ENCODE data around the gene ETFRF1. TPM values are rescaled to one million over a fixed set of nuclear protein-coding genes. Genes with fewer than 3 reads are reported as not detected.

Gene ETFRF1
- total and polyA plus RNA-seq, 5 donors from 2014 or later: 18.0 to 32.8 (median 28.3) TPM

DNA sequence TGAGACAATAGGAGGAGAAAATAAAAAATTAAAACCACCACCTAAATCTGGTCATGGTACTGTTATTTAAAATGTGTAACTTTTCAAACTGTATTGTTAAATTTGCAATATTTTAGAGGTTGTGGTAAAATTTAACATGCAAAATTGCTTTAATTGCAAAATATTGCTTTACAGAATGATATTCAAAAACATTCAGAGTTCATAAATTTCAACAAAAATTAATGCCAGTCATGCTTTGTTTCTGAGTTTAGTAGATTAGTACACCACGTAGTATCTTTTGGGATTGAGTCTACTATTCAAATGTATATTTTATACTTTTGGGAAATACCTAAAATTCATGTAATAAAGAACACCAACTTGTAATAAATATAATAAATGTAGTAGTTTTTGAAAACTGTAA is 18.3 kb downstream of the ETFRF1 start:
- Histone ChIP-seq H3K9me3 (ENCODE audit: control insufficient read depth in 2 of 2, low read length in 2 of 2) (no peaks in the 10 kb centered on the region), H3K4me1 (ENCODE audit: control insufficient read depth, insufficient read depth, low read length, poor library complexity, severe bottlenecking) (no peaks in the 10 kb centered on the region), H3K27ac (ENCODE audit: insufficient read depth, low read length, poor library complexity, severe bottlenecking) (no peak overlapping the region), H3K27me3 (ENCODE audit: control insufficient read depth, insufficient read depth, low read length) (no peaks in the 10 kb centered on the region), H3K4me3 (ENCODE audit: low read depth, low read length) (no peak overlapping the region), H3K36me3 (ENCODE audit: control insufficient read depth, insufficient read depth, low read length) (peaks cover 9% of the 10 kb centered on the region)
- Mint-ChIP-seq H3K4me3 (no peak overlapping the region), H3K27me3 (no peaks in the 10 kb centered on the region), H3K4me1 (peaks cover 4 to 12% (median 8%) of the 10 kb centered on the region in 4 donors), H3K36me3 (peaks cover 22% of the 10 kb centered on the region), H3K9me3 (no peaks in the 10 kb centered on the region), H3K27ac (no peak overlapping the region)
- ATAC-seq (ENCODE audit: low read depth in 2 of 2) (no peak), DNase-seq (no peak)

DNA sequence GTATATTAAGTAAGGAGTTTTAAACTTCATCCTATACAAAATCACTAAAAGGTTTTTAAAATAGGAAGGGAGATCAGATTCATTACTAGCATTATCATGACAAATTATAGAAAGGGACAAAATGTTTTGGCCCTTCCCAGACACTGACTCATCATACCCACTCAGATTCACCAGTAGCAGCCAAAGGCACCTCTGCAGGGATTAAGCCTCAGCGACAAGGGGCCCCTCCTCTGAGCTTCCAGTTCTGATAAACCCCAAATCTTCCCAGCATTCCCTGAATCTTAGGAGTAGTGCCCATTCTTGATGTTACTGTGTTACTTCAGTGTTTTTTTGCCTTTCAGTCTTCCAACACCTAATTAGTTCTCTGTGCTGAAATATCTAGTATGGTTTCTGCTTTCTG is 41.2 kb downstream of the ETFRF1 start:
- Mint-ChIP-seq H3K27me3 (no peaks in the 10 kb centered on the region), H3K4me3 (no peak overlapping the region), H3K27ac (no peak overlapping the region), H3K4me1 (peaks cover 5 to 32% (median 17%) of the 10 kb centered on the region in 4 donors), H3K9me3 (peaks cover 0 to 1% (median 0%) of the 10 kb centered on the region in 7 donors), H3K36me3 (peaks cover 49% of the 10 kb centered on the region)
- ATAC-seq (ENCODE audit: low read depth in 2 of 2): no peak
- DNase-seq: no peak
- peaks cover 29% of the 10 kb centered on the region for H3K36me3 ChIP-seq (ENCODE audit: control insufficient read depth, insufficient read depth, low read length)
- H3K27me3 ChIP-seq (ENCODE audit: control insufficient read depth, insufficient read depth, low read length): no peaks in the 10 kb centered on the region
- no peak overlapping the region for H3K4me3 ChIP-seq (ENCODE audit: low read depth, low read length)
- no peak overlapping the region for H3K27ac ChIP-seq (ENCODE audit: insufficient read depth, low read length, poor library complexity, severe bottlenecking)
- H3K4me1 ChIP-seq (ENCODE audit: control insufficient read depth, insufficient read depth, low read length, poor library complexity, severe bottlenecking): no peaks in the 10 kb centered on the region
- H3K9me3 ChIP-seq (ENCODE audit: control insufficient read depth in 2 of 2, low read length in 2 of 2): no peaks in the 10 kb centered on the region

DNA sequence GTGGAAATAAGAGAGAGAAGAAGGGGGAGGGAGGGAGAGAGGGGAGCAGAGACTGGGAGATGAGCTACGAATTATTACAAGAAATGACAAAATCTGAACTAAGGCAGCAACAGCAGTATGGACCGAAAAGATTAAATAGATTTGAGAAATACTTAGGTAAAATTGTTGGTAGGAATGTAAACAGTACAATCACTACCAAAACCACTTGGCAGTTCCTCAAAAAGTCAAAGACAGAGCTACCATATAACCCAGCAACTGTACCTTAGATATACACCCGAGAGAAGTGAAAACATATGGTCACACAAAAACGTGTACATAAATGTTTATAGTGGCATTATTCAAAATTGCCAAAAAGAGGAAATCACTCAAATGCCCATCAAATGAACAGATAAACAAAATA is 41.6 kb downstream of the ETFRF1 start:
- DNase-seq (no peak), ATAC-seq (ENCODE audit: low read depth in 2 of 2) (no peak)
- Histone ChIP-seq H3K4me1 (ENCODE audit: control insufficient read depth, insufficient read depth, low read length, poor library complexity, severe bottlenecking) (no peaks in the 10 kb centered on the region), H3K36me3 (ENCODE audit: control insufficient read depth, insufficient read depth, low read length) (peaks cover 29% of the 10 kb centered on the region), H3K9me3 (ENCODE audit: control insufficient read depth in 2 of 2, low read length in 2 of 2) (no peaks in the 10 kb centered on the region), H3K27me3 (ENCODE audit: control insufficient read depth, insufficient read depth, low read length) (no peaks in the 10 kb centered on the region), H3K4me3 (ENCODE audit: low read depth, low read length) (no peak overlapping the region), H3K27ac (ENCODE audit: insufficient read depth, low read length, poor library complexity, severe bottlenecking) (no peak overlapping the region)
- peaks cover 46% of the 10 kb centered on the region for H3K36me3 Mint-ChIP-seq
- peaks cover 10 to 35% (median 20%) of the 10 kb centered on the region in 4 donors for H3K4me1 Mint-ChIP-seq
- H3K9me3 Mint-ChIP-seq: peaks cover 0 to 1% (median 0%) of the 10 kb centered on the region in 7 donors
- H3K4me3 Mint-ChIP-seq: no peak overlapping the region
- H3K27me3 Mint-ChIP-seq: no peaks in the 10 kb centered on the region
- H3K27ac Mint-ChIP-seq: no peak overlapping the region

DNA sequence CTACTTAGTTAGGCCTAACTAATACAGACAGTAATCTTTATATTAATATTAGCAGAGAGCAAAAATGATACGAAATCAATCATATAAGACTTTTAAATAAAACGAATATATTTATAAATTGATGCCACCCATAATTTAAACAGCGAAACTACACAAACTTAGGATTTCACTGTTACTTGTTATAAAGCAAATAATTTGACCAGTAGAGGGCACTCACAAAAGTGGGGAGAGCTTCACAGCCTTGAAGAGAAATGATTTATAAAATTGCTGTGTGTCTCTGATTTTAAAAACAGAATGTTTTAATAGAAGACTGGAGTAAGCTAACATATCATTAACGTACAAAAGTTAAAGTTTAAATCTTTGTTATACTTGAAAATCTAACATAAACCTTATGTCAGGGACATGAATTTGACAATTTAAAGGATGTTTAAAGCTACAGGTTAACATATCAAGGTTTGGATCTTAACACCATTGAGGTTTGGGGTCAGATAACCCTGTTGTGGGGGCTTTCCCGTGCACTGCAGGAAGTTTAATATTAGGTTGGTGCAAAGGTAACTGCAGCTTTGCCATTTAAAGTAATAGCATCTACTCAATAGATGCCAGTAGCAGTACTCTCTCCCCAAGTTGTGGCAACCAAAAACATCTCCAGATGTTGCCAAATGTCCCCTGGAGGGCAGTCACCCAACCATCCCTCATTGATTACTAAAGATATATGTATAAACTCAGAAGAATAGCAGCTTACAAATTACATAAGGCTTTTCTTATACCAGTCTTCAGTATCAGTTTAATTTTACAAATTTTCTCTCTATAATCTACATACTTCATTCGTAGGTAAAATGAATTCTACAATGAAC is 46.4 kb downstream of the ETFRF1 start:
- Histone ChIP-seq H3K27me3 (ENCODE audit: control insufficient read depth, insufficient read depth, low read length) (no peaks in the 10 kb centered on the region), H3K27ac (ENCODE audit: insufficient read depth, low read length, poor library complexity, severe bottlenecking) (peak overlapping the region; percentile 23), H3K36me3 (ENCODE audit: control insufficient read depth, insufficient read depth, low read length) (peaks cover 16% of the 10 kb centered on the region), H3K4me1 (ENCODE audit: control insufficient read depth, insufficient read depth, low read length, poor library complexity, severe bottlenecking) (no peaks in the 10 kb centered on the region), H3K4me3 (ENCODE audit: low read depth, low read length) (no peak overlapping the region), H3K9me3 (ENCODE audit: control insufficient read depth in 2 of 2, low read length in 2 of 2) (no peaks in the 10 kb centered on the region)
- Mint-ChIP-seq H3K27ac (no peak overlapping the region), H3K27me3 (no peaks in the 10 kb centered on the region), H3K36me3 (peaks cover 40% of the 10 kb centered on the region), H3K4me3 (no peak overlapping the region), H3K4me1 (peaks cover 16 to 37% (median 28%) of the 10 kb centered on the region in 4 donors), H3K9me3 (no peaks in the 10 kb centered on the region)
- ATAC-seq (ENCODE audit: low read depth in 2 of 2) (peak; percentile 70), DNase-seq (peak in 2 of 3 donors; percentile 67 to 69)

DNA sequence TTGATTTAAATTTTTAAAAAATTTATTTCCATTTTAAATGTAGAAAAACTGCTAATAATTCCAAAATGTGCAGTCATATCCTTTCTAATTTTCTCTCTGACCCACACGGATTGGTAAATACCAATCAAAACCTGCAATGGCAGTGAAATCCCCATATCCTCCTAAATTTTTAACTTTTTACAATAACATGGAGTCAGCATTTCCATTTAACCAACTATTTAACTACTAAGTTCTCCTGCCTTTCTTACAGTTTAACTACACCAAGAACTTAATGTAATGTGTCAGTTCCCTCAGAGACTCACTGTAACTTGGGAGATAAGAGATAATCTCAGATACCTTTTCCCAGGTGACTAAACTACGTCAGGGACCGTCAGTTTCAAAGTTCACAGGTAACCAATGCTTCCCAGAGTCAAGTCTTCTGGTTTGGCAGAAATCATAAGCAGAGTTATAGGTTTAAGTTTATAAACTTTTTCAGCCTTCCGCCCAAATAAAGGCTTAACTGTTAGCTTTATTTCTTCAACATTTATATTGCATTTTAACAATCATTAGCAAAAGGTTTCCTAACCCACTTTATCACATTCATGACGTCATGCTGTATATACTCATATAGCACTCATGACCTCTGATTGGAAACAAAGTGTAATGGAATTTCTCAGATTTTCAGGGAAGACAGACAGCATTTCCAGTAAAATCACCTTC is 48.1 kb downstream of the ETFRF1 start:
- Mint-ChIP-seq H3K4me1 (peaks cover 22 to 35% (median 28%) of the 10 kb centered on the region in 4 donors), H3K9me3 (no peaks in the 10 kb centered on the region), H3K4me3 (no peak overlapping the region), H3K27ac (peak overlapping the region in 2 of 3 donors; percentile 17 to 20), H3K36me3 (peaks cover 34% of the 10 kb centered on the region), H3K27me3 (no peaks in the 10 kb centered on the region)
- no peaks in the 10 kb centered on the region for H3K4me1 ChIP-seq (ENCODE audit: control insufficient read depth, insufficient read depth, low read length, poor library complexity, severe bottlenecking)
- DNase-seq (no peak), ATAC-seq (ENCODE audit: low read depth in 2 of 2) (no peak)
- no peaks in the 10 kb centered on the region for H3K9me3 ChIP-seq (ENCODE audit: control insufficient read depth in 2 of 2, low read length in 2 of 2)
- H3K4me3 ChIP-seq (ENCODE audit: low read depth, low read length): no peak overlapping the region
- H3K27me3 ChIP-seq (ENCODE audit: control insufficient read depth, insufficient read depth, low read length): no peaks in the 10 kb centered on the region
- H3K36me3 ChIP-seq (ENCODE audit: control insufficient read depth, insufficient read depth, low read length): peaks cover 7% of the 10 kb centered on the region
- no peak overlapping the region for H3K27ac ChIP-seq (ENCODE audit: insufficient read depth, low read length, poor library complexity, severe bottlenecking)

DNA sequence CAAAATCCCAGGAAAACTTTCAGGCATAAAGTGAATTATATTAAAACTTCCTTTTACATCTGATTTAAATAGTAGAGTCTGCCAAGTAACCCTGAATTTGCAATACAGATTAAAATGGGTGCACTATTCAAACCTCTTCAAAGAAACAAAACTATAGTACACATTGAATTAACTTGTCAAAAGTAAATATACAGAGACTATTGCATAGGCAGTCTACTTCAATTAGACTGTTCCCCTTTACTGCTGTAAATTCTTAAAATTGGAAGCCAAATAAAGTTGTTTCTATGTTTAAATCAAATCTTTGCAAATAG is 48.6 kb downstream of the ETFRF1 start:
- Mint-ChIP-seq H3K4me3 (no peak overlapping the region), H3K9me3 (no peaks in the 10 kb centered on the region), H3K4me1 (peaks cover 22 to 39% (median 31%) of the 10 kb centered on the region in 4 donors), H3K27ac (peak overlapping the region in 1 of 3 donors; percentile 81), H3K27me3 (no peaks in the 10 kb centered on the region), H3K36me3 (peaks cover 31% of the 10 kb centered on the region)
- Histone ChIP-seq H3K36me3 (ENCODE audit: control insufficient read depth, insufficient read depth, low read length) (peaks cover 7% of the 10 kb centered on the region), H3K4me1 (ENCODE audit: control insufficient read depth, insufficient read depth, low read length, poor library complexity, severe bottlenecking) (peaks cover 5% of the 10 kb centered on the region), H3K9me3 (ENCODE audit: control insufficient read depth in 2 of 2, low read length in 2 of 2) (no peaks in the 10 kb centered on the region), H3K27ac (ENCODE audit: insufficient read depth, low read length, poor library complexity, severe bottlenecking) (no peak overlapping the region), H3K4me3 (ENCODE audit: low read depth, low read length) (no peak overlapping the region), H3K27me3 (ENCODE audit: control insufficient read depth, insufficient read depth, low read length) (no peaks in the 10 kb centered on the region)
- DNase-seq: no peak
- ATAC-seq (ENCODE audit: low read depth in 2 of 2): no peak

DNA sequence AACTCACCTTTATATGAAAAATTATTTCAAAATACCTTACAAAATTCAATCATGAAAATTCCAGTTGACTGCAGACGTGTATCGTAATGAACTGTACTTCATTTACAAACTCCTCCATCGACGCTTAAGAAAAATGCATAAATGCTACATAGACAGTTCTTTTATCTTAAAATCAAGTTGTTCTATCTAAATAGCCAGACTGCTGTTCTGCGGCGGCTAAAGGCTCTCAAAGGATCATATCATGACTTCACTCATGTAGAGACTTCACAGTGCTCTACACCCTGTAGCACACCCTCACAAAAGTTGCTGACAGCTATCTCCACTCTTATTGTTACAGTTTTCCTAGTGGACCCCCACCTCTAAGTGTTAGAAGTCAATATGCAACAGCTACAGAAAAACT is 50.5 kb downstream of the ETFRF1 start:
- DNase-seq (no peak), ATAC-seq (ENCODE audit: low read depth in 2 of 2) (no peak)
- Histone ChIP-seq H3K4me3 (ENCODE audit: low read depth, low read length) (no peak overlapping the region), H3K27ac (ENCODE audit: insufficient read depth, low read length, poor library complexity, severe bottlenecking) (no peak overlapping the region), H3K36me3 (ENCODE audit: control insufficient read depth, insufficient read depth, low read length) (peaks cover 3% of the 10 kb centered on the region), H3K27me3 (ENCODE audit: control insufficient read depth, insufficient read depth, low read length) (no peaks in the 10 kb centered on the region), H3K4me1 (ENCODE audit: control insufficient read depth, insufficient read depth, low read length, poor library complexity, severe bottlenecking) (peaks cover 21% of the 10 kb centered on the region), H3K9me3 (ENCODE audit: control insufficient read depth in 2 of 2, low read length in 2 of 2) (no peaks in the 10 kb centered on the region)
- Mint-ChIP-seq H3K27ac (no peak overlapping the region), H3K4me1 (peaks cover 27 to 49% (median 38%) of the 10 kb centered on the region in 4 donors), H3K4me3 (peak overlapping the region in 2 of 4 donors; percentile 71 to 74), H3K36me3 (peaks cover 22% of the 10 kb centered on the region), H3K9me3 (no peaks in the 10 kb centered on the region), H3K27me3 (no peaks in the 10 kb centered on the region)

Measured in CD4-positive, CD25-positive, alpha-beta regulatory T cell (primary cell).